Measurements from ENCODE around the gene MARCO. TPM values are rescaled to one million over a fixed set of nuclear protein-coding genes. Genes with fewer than 3 reads are reported as not detected.
A peak's percentile ranks its signal among the peaks of the same experiment; 100 is the strongest.

The MARCO gene
- total RNA-seq, 1 experiment from 2014 or later: not detected

- DNase-seq: peak; percentile 93
- TF ChIP-seq EZH2 (IDR thresholded peaks at IDR 0.05; ENCODE audit: low read length, unreplicated experiment) (no peak), EZH2phosphoT487 (IDR thresholded peaks at IDR 0.05; ENCODE audit: borderline replicate concordance, low read length) (no peak), CTCF (conservative IDR thresholded peaks at IDR 0.05; ENCODE audit: low read depth, low read length) (no peak)
- H3K4me2 ChIP-seq (ENCODE audit: low read length): peak overlapping the region; percentile 57
- H3K36me3 ChIP-seq (ENCODE audit: low read depth, low read length): no peaks in the 10 kb centered on the region
- H2AFZ ChIP-seq (ENCODE audit: low read length): no peak overlapping the region
- intact Hi-C loops (cut with micrococcal nuclease): no loop called here
- H4K20me1 ChIP-seq (ENCODE audit: low read length): no peaks in the 10 kb centered on the region
- no peaks in the 10 kb centered on the region for H3K9me3 ChIP-seq (ENCODE audit: low read length)
- H3K9me2 ChIP-seq (replicated peaks; ENCODE audit: low read length): no peaks in the 10 kb centered on the region
- H3K4me1 ChIP-seq (ENCODE audit: insufficient read depth, low read length): peaks cover 26% of the 10 kb centered on the region
- peak overlapping the region; percentile 96 for H3K27ac ChIP-seq (ENCODE audit: low read length)
- peak overlapping the region; percentile 69 for H3K9ac ChIP-seq (ENCODE audit: low read length)
- peak; percentile 46 for ATAC-seq
- no TSS peak for BruUV-seq (replicated peaks)
- POLR2A ChIA-PET (ENCODE audit: unreplicated experiment): no interaction called here
- no peaks in the 10 kb centered on the region for H3K79me2 ChIP-seq (ENCODE audit: low read length)
- no peaks in the 10 kb centered on the region for H3F3A ChIP-seq (ENCODE audit: low read length, unreplicated experiment)
- H3K4me3 ChIP-seq (ENCODE audit: low read length): no peak overlapping the region
- CTCF ChIA-PET: no interaction called here
- H3K27me3 ChIP-seq (ENCODE audit: low read length): no peaks in the 10 kb centered on the region
Observed at GRCh38 chr2:118913803-118914645, 28.0 kb upstream of the MARCO start.

- Histone ChIP-seq H3K9me2 (replicated peaks; ENCODE audit: low read length) (no peaks in the 10 kb centered on the region), H3K27ac (ENCODE audit: low read length) (peak overlapping the region; percentile 96), H4K20me1 (ENCODE audit: low read length) (no peaks in the 10 kb centered on the region), H3K9me3 (ENCODE audit: low read length) (no peaks in the 10 kb centered on the region), H2AFZ (ENCODE audit: low read length) (no peak overlapping the region), H3K79me2 (ENCODE audit: low read length) (no peaks in the 10 kb centered on the region), H3K4me3 (ENCODE audit: low read length) (no peak overlapping the region), H3F3A (ENCODE audit: low read length, unreplicated experiment) (no peaks in the 10 kb centered on the region), H3K36me3 (ENCODE audit: low read depth, low read length) (no peaks in the 10 kb centered on the region), H3K4me2 (ENCODE audit: low read length) (no peak overlapping the region), H3K9ac (ENCODE audit: low read length) (peak overlapping the region; percentile 49), H3K27me3 (ENCODE audit: low read length) (no peaks in the 10 kb centered on the region), H3K4me1 (ENCODE audit: insufficient read depth, low read length) (peaks cover 26% of the 10 kb centered on the region)
- BruUV-seq (replicated peaks): no TSS peak
- intact Hi-C loops (cut with micrococcal nuclease): no loop called here
- ChIA-PET CTCF (no interaction called here), POLR2A (ENCODE audit: unreplicated experiment) (no interaction called here)
- DNase-seq (no peak), ATAC-seq (no peak)
- no peak for TF ChIP-seq CTCF (conservative IDR thresholded peaks at IDR 0.05; ENCODE audit: low read depth, low read length)
- no peak for TF ChIP-seq EZH2phosphoT487 (IDR thresholded peaks at IDR 0.05; ENCODE audit: borderline replicate concordance, low read length)
Observed at GRCh38 chr2:118914721-118915453, 27.1 kb upstream of the MARCO start.

GRCh38 chr2:118918017-118918416, 24.0 kb upstream of the MARCO start:
- TF ChIP-seq EZH2 (IDR thresholded peaks at IDR 0.05; ENCODE audit: low read length, unreplicated experiment) (no peak), EZH2phosphoT487 (IDR thresholded peaks at IDR 0.05; ENCODE audit: borderline replicate concordance, low read length) (no peak), CTCF (conservative IDR thresholded peaks at IDR 0.05; ENCODE audit: low read depth, low read length) (no peak)
- Histone ChIP-seq H3K9me3 (ENCODE audit: low read length) (no peaks in the 10 kb centered on the region), H3K36me3 (ENCODE audit: low read depth, low read length) (no peaks in the 10 kb centered on the region), H3K4me1 (ENCODE audit: insufficient read depth, low read length) (peaks cover 17% of the 10 kb centered on the region), H3K27me3 (ENCODE audit: low read length) (peaks cover 8% of the 10 kb centered on the region; the same call in 1 of the 2 replicates), H3K4me3 (ENCODE audit: low read length) (no peak overlapping the region), H4K20me1 (ENCODE audit: low read length) (no peaks in the 10 kb centered on the region), H3K79me2 (ENCODE audit: low read length) (no peaks in the 10 kb centered on the region), H3K27ac (ENCODE audit: low read length) (no peak overlapping the region), H3K4me2 (ENCODE audit: low read length) (no peak overlapping the region), H3F3A (ENCODE audit: low read length, unreplicated experiment) (no peaks in the 10 kb centered on the region), H3K9ac (ENCODE audit: low read length) (no peak overlapping the region), H2AFZ (ENCODE audit: low read length) (no peak overlapping the region), H3K9me2 (replicated peaks; ENCODE audit: low read length) (no peaks in the 10 kb centered on the region)
- CTCF ChIA-PET: no interaction called here
- ATAC-seq (no peak), DNase-seq (no peak)
- POLR2A ChIA-PET (ENCODE audit: unreplicated experiment): no interaction called here
- no TSS peak for BruUV-seq (replicated peaks)
- intact Hi-C loops (cut with micrococcal nuclease): no loop called here

Measured in PC-3 (cell line).